Embryonic facial prominence (tissue), 1 donor: ENCODE results near the gene TEKT5.
"Not testable (repeated sequence)": the region's sequence is repeated elsewhere in the genome, so short reads cannot be mapped to it uniquely, and the experiment has no call there.

Experiments
- DNase-seq: peaks from one replicate; pipeline ENCODE4 v3.0.0-alpha.2; 2016; ENCODE audit errors: extremely low spot score

The TEKT5 gene

DNA sequence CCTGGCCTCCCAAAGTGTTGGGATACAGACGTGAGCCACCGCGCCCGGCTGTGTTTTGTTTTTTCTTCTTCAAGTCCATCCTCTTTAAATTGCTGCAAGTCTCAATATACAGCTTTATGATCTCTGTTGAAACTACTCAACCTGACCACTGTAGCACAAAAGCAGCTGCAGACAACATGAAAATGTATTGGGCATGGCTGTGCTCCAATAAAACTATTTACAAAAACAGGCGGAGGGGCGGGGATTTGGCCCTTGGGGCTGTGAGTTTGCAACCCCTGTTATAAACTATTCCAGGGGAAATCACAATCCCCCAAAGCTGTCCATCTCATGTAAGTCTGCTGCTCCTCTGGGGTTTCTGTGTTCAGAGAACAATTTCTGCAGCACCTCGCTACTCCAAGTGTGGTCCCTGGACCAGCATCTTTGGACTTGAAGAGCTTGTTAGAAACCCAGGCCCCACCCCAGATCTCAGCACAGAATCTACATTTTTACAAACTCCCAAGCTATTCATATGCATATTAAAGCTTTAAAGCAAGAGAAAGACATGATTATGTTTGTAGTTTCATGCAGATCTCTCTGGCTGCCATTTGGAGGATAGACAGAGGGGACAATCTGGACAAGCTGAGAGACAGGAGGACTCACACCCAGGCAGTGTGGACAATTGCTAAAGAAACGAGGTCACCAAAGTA is 33.6 kb downstream of the TEKT5 start:
- DNase-seq: no peak

- DNase-seq: no peak
Observed at GRCh38 chr16:10658943-10659342, 35.8 kb downstream of the TEKT5 start.

GRCh38 chr16:10657925-10658324 is 36.8 kb downstream of the TEKT5 start:
- DNase-seq: no peak

DNA sequence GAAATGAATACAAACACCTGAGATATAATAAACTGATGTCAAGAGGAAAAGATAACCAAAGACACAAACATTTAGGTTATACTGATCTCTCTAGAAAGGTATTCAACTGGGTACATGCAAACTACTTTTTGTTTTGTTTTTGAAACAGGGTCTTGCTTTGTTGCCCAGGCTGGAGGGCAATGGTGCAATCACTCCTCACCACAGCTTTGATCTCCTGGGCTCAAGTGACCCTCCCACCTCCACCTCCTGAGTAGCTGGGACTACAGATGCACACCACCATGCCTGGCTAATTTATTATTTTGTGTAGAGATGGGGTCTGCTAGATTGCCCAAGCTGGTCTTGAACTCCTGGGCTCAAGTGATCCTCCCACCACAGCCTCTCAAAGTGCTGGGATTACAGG is 38.1 kb downstream of the TEKT5 start:
- DNase-seq: no peak

GRCh38 chr16:10655415-10655977 is 39.2 kb downstream of the TEKT5 start:
- no peak for DNase-seq

DNA sequence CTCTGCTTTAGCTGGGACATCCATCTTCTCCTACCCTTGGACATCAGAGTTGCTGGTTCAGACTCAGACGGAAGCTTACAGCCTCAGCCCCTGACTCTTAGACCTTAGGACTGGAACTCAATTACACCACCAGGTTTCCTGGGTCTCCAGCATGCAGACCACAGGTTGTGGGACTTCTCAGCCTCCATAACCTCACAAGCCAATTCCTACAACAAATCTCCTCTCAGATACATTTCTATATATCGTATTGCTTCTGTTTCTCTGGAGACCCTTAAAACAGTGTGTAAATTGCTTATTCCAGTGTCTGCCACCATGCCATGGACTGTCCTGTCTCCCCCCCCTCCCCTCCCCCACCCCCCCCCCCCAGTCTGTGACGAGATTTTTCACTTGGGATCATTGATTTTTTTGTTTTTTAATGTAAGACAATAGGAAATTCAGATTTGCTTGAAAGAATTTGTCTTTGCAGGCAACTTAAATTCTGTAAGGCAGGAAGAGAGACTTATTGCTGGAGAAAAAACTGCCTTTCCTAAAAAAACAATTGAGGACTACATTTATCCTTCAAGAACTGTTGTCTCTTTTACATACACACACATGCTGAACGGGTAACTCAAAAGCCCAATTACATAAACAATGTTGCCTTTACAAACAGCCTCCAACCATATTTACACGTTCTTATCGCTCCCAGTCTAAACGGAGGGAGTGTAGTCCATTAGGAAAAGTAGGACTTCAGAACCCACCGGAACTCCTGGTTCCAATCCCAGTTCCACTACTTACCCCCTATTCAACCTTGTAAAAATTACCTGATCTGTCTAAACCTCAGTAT is 39.9 kb downstream of the TEKT5 start:
- no peak for DNase-seq

DNA sequence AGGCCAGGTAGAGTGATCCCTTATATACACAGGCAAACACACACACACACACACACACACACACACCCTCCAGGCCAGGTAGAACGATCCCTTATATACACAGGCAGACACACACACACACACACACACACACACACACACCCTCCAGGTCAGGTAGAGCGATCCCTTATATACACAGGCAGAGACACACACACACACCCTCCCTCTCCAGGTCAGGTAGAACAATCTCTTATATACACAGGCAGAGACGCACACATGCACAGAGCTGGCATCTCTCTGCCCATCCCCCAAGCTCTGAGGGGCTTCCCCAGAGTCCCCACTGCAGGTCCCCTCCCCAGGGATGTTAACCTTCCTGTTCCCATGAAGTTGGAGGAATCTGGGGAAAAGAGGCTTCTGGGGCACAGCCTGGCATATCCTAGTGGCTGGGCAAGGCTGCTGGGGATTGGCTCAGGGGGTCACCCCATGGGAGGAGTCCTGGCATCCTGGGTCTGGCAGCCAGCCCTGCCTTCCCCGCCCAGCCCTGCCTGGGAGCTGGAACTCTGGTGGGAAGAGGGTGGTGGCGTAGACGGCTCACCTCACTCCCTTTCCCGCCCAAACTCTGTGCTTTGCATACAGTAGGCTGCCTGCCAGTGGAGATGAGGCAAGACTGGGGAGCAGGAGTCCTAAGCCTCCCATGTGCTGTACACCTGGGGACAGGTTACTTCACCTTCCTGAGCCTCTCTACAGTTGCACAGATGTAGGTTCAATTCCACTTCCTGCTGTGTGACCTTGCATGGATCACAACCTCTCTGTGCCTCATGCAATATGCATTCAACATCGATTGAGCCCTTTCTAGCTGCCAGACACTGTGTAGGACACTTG is 41.8 kb downstream of the TEKT5 start:
- no peak for DNase-seq

DNA sequence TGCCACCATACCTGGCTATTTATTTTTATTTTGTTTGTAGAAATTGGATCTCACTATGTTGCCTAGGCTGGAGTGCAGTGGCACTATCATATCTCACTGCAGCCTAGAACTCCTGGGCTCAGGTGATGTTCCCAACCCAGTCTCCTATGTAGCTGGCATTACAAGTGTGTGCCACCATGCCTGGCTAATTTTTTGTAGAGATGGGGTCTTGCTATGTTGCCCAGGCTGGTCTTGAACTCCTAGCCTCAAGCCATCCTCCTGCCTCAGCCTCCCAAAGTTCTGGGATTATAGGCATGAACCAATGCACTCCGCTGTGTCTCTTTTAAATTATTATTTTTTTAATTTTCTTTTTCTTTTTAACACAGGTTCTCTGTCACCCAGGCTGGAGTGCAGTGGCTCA is 45.6 kb downstream of the TEKT5 start:
- DNase-seq: not testable (repeated sequence)

DNA sequence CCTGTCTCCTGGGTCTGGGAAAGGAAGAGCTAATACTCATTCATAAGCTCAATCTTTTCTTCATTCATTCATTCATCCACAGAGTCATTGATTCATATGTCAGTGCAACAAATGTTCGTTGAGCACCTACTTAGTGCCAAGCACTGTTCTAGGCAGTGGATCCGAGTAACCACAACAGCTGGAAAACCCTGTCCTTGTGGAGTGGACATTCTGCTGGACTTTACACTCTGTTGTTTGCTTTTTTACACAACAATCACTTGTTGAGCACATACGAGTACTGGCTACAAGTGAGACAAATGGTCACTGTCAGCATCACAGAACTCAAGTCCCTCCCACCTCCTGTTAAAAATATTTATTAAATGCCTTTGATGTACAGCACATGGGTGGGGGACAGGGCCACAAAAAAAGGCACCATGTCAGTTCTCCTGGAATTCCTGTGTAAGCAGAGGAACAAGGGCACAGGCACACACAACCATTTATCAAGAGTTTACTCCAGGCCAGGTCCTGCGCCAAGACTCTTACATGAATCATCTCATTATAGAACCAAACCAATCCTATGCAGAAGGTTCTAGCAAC is 46.9 kb downstream of the TEKT5 start:
- no peak for DNase-seq

- DNase-seq: no peak
Observed at GRCh38 chr16:10647264-10647720, 47.4 kb downstream of the TEKT5 start.

DNA sequence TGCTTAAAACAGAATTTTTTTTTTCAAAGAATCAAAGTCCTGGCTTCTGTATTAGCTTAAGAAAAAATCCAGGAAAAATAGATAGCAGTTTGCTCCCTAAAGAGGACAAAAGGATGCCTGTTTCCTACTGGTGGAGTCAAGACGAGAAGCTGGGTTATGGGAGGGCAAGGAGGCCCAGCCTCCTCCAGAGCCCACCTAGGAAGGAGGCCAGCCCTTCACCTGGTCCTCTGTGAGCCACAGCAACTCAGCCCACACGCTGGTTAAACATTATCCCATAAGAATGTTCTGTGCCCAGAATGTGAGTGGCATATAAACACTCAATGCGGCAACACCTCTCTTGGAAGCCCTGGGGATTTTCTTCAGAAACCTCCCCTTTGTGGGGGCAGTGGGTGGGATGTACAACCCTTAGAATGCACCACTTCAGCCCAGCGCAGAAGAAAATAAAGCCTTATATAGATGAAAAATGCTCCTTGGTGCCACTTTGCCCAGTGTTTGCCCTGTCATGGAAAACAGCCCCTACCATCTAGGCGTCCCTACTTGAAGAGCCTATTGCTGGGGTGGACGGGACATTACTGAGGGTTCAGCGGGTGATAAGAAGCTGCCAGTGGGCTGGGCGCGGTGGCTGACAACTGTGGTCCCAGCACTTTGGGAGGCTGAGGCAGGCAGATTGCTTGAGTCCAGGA is 48.0 kb downstream of the TEKT5 start:
- no peak for DNase-seq

GRCh38 chr16:10646228-10646580 is 48.5 kb downstream of the TEKT5 start:
- DNase-seq: no peak

GRCh38 chr16:10644092-10644491 is 50.6 kb downstream of the TEKT5 start:
- no peak for DNase-seq

DNA sequence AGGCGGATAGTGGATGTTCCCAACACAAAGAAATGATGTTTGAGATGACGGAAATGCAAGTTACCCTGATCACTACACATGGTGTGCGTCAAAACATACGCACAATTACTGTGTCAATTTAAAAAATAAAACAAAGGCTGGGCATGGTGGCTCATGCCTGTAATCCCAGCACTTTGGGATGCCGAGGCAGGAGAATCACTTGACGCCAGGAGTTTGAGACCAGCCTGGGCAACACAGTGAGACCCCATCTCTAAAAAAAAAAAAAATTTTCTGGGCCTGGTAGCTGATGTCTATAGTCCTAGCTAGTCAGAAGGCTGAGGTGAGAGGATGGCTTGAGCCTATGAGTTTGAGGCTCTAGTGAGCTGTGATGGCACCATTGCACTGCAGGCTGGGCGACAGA is 51.8 kb downstream of the TEKT5 start:
- no peak for DNase-seq

- DNase-seq: no peak
Observed at GRCh38 chr16:10641953-10642949, 52.5 kb downstream of the TEKT5 start.

DNA sequence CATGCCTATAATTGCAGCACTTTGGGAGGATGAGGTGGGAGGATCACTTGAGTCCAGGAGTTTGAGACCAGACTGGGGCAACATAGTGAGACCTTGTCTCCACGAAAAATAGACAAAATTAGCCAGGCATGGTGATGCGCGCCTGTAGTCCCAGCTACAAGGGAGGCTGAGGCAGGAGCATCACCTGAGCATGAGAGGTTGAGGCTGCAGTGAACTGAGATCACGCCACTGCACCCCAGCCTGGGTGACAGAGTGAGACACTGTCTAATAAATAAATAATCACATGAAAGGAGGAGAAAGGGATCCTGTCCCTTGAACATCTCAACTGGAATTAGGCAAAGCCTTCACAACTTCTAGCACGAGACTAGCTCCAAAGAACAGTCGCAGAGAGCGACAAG is 53.2 kb downstream of the TEKT5 start:
- DNase-seq: no peak

DNA sequence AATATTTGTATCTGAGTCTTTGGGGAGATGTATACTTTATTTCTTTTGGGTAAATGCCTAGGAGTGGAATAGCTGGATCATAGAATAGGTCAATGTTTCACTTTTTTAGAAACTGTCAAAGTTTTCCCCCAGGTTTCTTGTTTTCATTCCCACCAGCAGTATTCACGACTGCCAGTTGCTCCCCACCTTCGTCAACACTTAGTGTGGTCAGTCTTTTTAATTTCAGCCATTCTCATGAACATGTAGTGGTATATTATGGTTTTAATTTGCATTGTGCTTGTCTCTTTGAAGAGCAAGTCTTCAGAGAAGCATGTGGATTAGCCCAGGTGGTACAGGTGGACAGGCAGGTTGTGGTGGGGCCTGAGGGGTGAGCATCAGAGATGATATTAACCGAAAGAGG is 53.8 kb downstream of the TEKT5 start:
- DNase-seq: no peak

- DNase-seq: no peak
Observed at GRCh38 chr16:10638101-10638500, 56.6 kb downstream of the TEKT5 start.

DNA sequence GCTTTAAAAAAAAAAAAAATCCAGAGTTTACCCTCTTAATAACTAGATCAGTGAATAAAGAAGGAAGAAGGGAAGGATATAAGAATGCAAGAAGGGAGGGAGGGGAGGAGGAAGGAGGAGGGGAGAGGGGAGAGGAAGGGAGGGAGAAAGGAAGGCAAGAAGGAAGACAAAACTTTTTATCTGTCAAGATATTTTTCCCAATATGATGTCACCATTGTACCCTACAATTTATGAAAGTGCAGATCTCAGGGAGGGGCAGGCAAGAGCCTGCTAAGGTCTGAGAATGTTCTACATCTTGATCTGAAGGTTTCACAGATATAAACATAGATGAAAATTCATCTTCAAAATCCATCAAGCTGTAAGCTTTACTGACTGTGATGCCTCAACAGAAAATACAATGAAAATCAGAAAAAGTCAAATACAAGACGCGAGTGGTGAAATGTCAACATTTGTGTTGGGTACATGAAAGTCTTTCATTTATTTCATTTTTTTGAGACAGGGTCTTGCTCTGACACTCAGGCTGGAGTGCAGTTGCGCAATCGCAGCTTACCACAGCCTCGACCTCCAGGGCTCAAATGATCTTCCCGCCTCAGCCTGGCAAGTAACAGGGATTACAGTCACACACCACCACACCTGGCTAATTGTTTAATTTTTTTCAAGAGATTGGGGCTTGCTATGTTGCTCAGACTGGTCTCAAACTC is 57.2 kb downstream of the TEKT5 start:
- no peak for DNase-seq
